ENCODE results near the gene TTC5.
A peak's percentile ranks its signal among the peaks of the same experiment; 100 is the strongest.

TTC5 gene

DNA sequence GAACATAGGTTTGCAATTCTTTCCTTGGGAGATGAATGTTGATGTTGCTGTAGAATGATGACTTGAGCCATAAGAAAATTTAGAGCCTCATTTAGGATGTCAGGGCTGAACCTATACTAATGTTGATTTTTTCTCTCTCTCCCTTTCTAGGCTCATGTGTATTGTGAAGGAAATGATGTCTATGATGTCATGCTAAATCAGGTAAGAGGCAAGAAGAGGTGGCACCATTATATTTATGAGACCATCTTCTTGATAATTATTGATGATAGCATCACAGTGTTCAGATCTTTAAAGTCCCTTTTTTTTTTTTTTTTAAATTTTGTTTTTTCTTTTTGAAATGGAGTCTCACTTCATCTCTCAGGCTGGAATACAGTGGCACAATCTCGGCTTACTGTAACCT lies 41.0 kb upstream of the TTC5 start:
- Histone ChIP-seq H3K9me3 (ENCODE audit: insufficient read depth, low read length) (no peaks in the 10 kb centered on the region), H3K36me3 (replicated peaks; ENCODE audit: low read depth, low read length) (peaks cover 33% of the 10 kb centered on the region), H3K27ac (ENCODE audit: low read length) (no peak overlapping the region), H3K4me3 (ENCODE audit: low read length) (no peak overlapping the region), H2AFZ (ENCODE audit: low read depth, low read length) (no peak overlapping the region), H4K20me1 (ENCODE audit: insufficient read depth, low read length) (no peaks in the 10 kb centered on the region), H3K4me1 (ENCODE audit: low read length) (peaks cover 5% of the 10 kb centered on the region), H3K4me2 (ENCODE audit: low read length) (no peak overlapping the region), H3K27me3 (ENCODE audit: low read depth, low read length) (no peaks in the 10 kb centered on the region), H3K79me2 (ENCODE audit: low read length) (peaks cover 14% of the 10 kb centered on the region), H3K9ac (ENCODE audit: low read length) (no peak overlapping the region)
- TF ChIP-seq CTCF (IDR thresholded peaks at IDR 0.05; ENCODE audit: low read depth, low read length) (no peak), EZH2phosphoT487 (IDR thresholded peaks at IDR 0.05; ENCODE audit: low read depth) (no peak)

DNA sequence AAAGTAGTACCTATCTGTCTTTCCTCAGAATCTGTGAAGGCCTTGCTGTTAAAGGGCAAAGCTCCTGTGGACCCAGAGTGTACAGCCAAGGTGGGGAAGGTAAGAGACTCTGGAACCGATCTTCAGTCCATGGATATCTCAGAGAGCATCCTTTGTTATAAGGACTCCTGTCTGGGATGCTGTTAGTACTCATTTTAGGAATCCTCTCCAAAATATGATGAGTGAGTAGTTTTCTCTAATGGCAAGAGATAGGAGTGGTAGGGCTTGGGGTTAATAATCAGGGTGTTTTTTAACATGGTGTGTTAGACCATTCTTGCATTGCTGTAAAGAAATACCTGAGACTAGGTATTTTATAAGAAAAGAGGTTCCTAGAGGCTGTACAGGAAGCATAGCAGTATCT lies 39.6 kb upstream of the TTC5 start:
- Histone ChIP-seq H3K9ac (ENCODE audit: low read length) (no peak overlapping the region), H3K4me3 (ENCODE audit: low read length) (no peak overlapping the region), H3K27ac (ENCODE audit: low read length) (no peak overlapping the region), H4K20me1 (ENCODE audit: insufficient read depth, low read length) (no peaks in the 10 kb centered on the region), H3K79me2 (ENCODE audit: low read length) (peaks cover 14% of the 10 kb centered on the region), H3K9me3 (ENCODE audit: insufficient read depth, low read length) (no peaks in the 10 kb centered on the region), H3K27me3 (ENCODE audit: low read depth, low read length) (no peaks in the 10 kb centered on the region), H3K4me2 (ENCODE audit: low read length) (no peak overlapping the region), H3K36me3 (replicated peaks; ENCODE audit: low read depth, low read length) (peaks cover 28% of the 10 kb centered on the region), H3K4me1 (ENCODE audit: low read length) (peaks cover 5% of the 10 kb centered on the region), H2AFZ (ENCODE audit: low read depth, low read length) (no peak overlapping the region)
- TF ChIP-seq CTCF (IDR thresholded peaks at IDR 0.05; ENCODE audit: low read depth, low read length) (no peak), EZH2phosphoT487 (IDR thresholded peaks at IDR 0.05; ENCODE audit: low read depth) (no peak)

- H3K79me2 ChIP-seq (ENCODE audit: low read length) = peaks cover 14% of the 10 kb centered on the region
- peak overlapping the region; percentile 70 for H3K27ac ChIP-seq (ENCODE audit: low read length)
- H3K4me2 ChIP-seq (ENCODE audit: low read length) = peak overlapping the region; percentile 93
- no peaks in the 10 kb centered on the region for H3K27me3 ChIP-seq (ENCODE audit: low read depth, low read length)
- H4K20me1 ChIP-seq (ENCODE audit: insufficient read depth, low read length) = no peaks in the 10 kb centered on the region
- peak overlapping the region; percentile 87 for H3K9ac ChIP-seq (ENCODE audit: low read length)
- H2AFZ ChIP-seq (ENCODE audit: low read depth, low read length) = peak overlapping the region; percentile 69
- no peaks in the 10 kb centered on the region for H3K9me3 ChIP-seq (ENCODE audit: insufficient read depth, low read length)
- H3K4me1 ChIP-seq (ENCODE audit: low read length) = peaks cover 5% of the 10 kb centered on the region
- H3K36me3 ChIP-seq (replicated peaks; ENCODE audit: low read depth, low read length) = peaks cover 20% of the 10 kb centered on the region
- TF ChIP-seq EZH2phosphoT487 (IDR thresholded peaks at IDR 0.05; ENCODE audit: low read depth) = no peak
- no peak for TF ChIP-seq CTCF (IDR thresholded peaks at IDR 0.05; ENCODE audit: low read depth, low read length)
- H3K4me3 ChIP-seq (ENCODE audit: low read length) = peak overlapping the region; percentile 93
Measured at GRCh38 chr14:20343862-20344220, 38.1 kb upstream of the TTC5 start.

DNA sequence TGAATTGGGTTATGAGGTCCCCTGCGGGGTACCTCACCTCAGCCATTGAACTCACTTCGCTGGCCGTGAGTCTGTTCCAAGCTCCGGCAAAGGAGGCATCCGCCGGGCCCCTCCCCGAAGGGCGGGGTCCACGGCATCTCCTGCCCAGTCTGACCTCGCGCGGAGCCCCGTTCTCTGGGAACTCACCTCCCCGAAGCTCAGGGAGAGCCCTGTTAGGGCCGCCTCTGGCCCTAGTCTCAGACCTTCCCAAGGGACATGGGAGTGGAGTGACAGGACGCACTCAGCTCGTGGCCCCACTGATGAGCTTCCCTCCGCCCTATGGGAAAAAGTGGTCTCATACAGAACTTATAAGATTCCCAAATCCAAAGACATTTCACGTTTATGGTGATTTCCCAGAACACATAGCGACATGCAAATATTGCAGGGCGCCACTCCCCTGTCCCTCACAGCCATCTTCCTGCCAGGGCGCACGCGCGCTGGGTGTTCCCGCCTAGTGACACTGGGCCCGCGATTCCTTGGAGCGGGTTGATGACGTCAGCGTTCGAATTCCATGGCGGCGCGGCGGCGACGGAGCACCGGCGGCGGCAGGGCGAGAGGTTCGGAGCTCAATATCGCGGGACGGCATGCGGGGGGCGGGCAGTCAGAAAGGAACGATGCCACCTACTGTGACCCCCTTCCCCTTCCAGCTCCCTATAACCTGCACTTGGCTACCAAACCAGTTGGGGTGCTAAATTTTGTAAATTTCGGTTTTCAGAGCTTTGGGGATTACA lies 37.5 kb upstream of the TTC5 start, which contains the start of gene PARP2:
TSS of gene PARP2 (plus strand) at position 544 of the 770 bp plus-strand sequence. CDS start at position 551, 7 bp downstream.
- no peaks in the 10 kb centered on the region for H3K9me3 ChIP-seq (ENCODE audit: insufficient read depth, low read length)
- peak within 1 kb of the TSS; percentile 70 for H2AFZ ChIP-seq (ENCODE audit: low read depth, low read length)
- peak within 1 kb of the TSS; percentile 93 for H3K4me2 ChIP-seq (ENCODE audit: low read length)
- H3K27ac ChIP-seq (ENCODE audit: low read length) = peak within 1 kb of the TSS; percentile 70
- peaks cover 20% of the 10 kb centered on the region for H3K36me3 ChIP-seq (replicated peaks; ENCODE audit: low read depth, low read length)
- no peaks in the 10 kb centered on the region for H3K27me3 ChIP-seq (ENCODE audit: low read depth, low read length)
- H4K20me1 ChIP-seq (ENCODE audit: insufficient read depth, low read length) = no peaks in the 10 kb centered on the region
- H3K79me2 ChIP-seq (ENCODE audit: low read length) = peaks cover 14% of the 10 kb centered on the region
- peak within 1 kb of the TSS; percentile 93 for H3K4me3 ChIP-seq (ENCODE audit: low read length)
- peak within 1 kb of the TSS; percentile 87 for H3K9ac ChIP-seq (ENCODE audit: low read length)
- TF ChIP-seq CTCF (IDR thresholded peaks at IDR 0.05; ENCODE audit: low read depth, low read length) (no peak), EZH2phosphoT487 (IDR thresholded peaks at IDR 0.05; ENCODE audit: low read depth) (no peak)
- peaks cover 5% of the 10 kb centered on the region for H3K4me1 ChIP-seq (ENCODE audit: low read length)

Measured in OCI-LY3 (cell line).